GM18517 (cell line): ENCODE results near the gene HCAR1.
"Not testable (repeated sequence)": the region's sequence is repeated elsewhere in the genome, so short reads cannot be mapped to it uniquely, and the experiment has no call there.

ENCODE experiments used
- ATAC-seq: cut with Tn5 transposase; IDR thresholded peaks from one replicate; pipeline ENCODE4 v1.9.1; 2021; ENCODE audit warnings: mild to moderate bottlenecking, moderate library complexity; ENCODE audit not compliant: unreplicated experiment

The HCAR1 gene

DNA sequence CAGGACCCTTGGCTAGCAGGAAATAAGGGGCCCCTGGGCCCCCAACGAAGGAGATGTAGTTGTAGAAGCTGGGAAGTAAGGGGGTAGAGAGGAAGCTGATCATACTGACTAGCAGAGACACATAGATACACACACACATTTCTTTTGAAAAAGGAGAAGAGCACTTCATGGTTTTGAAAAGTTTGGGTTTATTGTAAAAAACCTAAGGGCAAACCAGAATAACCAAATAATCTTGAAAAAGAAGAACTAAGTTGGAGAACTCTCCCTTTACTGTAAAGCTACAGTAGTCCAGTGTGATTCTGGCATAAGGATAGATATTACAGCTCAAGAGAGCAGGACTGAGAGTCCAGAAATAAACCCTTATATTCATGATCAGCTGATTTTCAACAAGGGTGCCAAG lies 8.3 kb downstream of the HCAR1 start:
- no peak for ATAC-seq

DNA sequence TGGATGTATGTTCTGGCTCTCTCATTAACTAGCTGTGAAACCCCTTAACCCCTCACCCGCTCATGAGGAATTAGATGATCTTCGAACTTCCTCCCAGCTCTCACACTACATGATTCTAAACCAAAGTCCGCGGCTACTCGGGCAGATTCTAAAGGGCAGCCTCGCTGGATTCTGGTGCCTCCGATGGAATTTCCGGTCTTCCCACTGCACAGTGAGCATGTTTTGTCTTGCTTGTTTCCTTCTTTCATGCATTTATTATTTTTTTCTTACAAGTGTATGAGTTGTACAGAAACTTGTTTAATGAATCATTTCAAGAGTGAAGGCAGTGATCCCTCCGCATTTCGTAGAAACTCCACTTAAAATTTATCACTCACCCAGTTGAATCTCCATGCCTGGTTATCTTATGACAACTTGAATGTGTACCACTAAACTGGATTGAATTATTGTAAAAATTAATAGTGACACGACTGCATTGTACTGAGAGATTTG lies 9.5 kb downstream of the HCAR1 start:
- no peak for ATAC-seq

DNA sequence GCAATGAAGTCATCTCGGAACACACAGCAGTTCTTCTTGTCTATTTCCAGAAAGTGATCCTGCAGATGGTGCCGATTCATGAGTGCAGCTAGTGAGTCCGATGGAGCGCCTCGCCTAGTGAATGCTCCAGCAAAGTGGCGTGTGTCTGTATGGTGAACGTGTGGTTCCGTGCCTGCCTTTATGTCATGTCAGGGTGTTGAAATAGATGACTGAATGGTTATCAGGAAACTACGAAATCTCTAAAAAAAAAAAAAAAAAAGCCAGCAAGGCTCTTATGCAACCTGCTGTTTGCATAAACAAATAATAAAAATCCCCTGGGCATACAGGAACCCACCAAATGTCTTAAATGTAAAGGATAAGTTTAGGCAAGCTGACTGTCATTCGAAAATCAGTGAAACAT lies 14.0 kb downstream of the HCAR1 start, which contains the start of gene HCAR3:
TSS of gene HCAR3 (minus strand) at position 154 of the 400 bp plus-strand sequence. CDS start at position 80, 74 bp downstream.
- ATAC-seq = not testable (repeated sequence)

DNA sequence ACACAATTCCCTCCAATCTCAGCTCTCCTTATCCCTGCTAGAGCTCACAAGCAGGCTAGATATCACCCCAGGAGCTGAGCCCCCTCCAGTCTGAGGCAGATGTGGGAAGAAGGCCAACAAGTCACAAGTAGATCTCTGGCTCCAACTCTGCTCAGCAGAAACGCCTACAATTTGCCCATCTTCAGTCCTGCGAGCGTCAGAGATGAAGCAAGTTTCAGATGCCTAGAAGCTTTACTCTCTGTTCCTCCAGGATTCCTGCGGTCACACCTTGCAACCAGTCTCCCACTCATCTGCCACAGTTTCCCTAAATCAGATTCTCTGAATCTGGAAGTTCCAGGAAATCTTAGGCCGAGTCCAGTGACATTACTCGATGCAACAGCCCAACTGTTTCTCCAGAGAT lies 15.4 kb downstream of the HCAR1 start:
- not testable (repeated sequence) for ATAC-seq

DNA sequence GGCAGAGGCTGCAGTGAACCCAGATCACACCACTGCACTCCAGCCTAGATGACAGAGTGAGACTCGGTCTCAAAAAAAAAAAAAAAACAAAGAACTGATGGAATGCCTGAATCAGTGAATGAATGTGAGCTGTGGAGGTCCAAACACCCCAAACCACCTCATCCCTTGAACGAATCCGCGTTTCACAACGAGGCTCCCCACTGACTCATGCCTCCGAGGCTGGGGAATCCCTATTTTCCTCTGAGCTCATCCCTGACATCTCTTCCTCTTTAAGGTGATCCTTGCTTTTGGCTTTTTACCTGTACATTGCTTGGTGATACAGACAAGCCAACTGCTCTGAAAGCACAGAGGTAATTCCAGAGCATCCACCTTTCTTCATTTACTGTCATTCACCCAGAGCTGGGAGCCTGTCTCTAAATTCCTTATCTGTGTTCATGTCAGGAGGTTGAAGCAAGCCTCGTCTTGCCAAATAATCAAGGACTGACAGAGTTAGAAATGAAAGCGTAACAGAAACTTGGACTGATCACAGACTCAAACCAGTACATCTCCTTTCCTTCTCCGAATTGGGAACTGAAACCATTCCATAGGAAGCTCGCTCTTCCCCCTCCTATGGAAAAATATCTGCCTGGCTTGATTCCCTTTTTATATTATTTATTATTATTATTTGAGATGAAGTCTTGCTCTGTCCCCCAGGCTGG lies 17.0 kb downstream of the HCAR1 start:
- not testable (repeated sequence) for ATAC-seq

DNA sequence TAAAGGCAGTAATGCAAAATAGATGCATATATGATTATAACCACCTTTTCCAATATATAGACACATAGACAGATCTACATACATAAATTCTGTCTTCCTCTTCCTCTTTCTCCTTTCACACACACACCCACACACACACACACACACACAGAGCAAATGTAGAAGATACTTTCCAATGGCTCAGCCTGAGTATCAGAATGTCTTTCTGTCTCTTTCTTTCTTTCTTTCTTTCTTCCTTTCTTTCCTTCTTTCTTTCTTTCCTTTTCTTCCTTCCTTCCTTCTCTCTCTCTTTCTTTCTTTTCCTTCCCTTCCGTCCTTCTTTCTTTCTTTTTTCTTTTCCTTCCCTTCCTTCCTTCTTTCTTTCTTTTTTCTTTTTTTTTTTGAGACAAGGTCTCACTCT lies 19.4 kb downstream of the HCAR1 start:
- ATAC-seq = not testable (repeated sequence)

DNA sequence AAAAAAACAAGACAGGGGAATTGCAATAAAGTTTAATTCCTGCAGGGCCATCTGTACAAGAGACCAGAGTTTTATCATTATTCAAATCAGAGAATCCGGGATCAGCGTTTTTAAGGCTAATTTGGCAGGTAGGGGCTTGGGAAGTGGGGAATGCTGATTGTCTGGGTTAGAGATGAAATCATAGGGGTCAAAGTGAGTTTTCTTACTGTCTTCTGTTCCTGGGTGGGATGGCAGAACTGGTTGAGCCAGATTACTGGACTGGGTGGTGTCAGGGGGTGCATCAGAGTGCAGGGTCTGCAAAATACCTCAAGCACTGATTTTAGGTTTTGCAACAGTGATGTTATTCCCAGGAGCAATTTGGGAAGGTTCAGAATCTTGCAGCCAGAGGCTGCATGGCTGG lies 20.3 kb downstream of the HCAR1 start:
- not testable (repeated sequence) for ATAC-seq

DNA sequence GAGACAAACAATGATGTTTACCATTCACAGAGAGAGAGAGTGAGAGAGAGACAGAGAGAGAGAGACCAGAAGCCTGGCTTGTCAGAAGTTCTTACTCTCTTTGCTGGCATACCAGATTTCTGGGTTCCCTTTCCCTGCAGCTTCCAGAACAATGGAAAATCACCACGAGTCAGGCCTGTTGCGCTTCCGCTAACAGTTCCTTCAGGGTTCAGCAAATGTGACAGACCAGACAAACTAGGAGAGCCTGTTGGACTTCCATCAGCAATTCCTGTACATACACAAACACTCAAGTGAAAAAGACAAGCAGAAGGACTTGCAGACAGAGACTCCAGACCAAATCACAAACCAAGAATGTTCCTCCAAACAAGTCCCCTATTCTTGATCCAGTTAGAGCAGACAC lies 21.4 kb downstream of the HCAR1 start:
- ATAC-seq = not testable (repeated sequence)

DNA sequence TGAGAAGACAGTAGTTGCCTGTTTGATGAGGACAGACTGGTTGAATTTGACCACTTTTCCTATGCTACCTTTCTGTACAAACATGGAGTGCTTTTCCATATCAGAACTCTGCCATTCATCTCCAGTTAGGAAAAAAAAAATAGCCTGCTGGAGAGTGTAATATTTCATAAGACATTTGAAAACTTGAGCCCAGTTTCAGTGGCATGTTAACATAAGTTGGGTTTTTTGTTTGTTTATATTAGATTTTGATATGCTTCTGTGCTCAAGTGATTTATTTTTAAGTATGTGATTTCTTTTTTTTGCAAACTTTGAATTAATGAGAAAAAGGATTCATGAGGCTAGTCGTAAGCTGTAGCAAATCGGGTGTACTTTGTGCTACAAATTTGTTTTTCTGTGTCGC lies 26.8 kb downstream of the HCAR1 start:
- not testable (repeated sequence) for ATAC-seq

DNA sequence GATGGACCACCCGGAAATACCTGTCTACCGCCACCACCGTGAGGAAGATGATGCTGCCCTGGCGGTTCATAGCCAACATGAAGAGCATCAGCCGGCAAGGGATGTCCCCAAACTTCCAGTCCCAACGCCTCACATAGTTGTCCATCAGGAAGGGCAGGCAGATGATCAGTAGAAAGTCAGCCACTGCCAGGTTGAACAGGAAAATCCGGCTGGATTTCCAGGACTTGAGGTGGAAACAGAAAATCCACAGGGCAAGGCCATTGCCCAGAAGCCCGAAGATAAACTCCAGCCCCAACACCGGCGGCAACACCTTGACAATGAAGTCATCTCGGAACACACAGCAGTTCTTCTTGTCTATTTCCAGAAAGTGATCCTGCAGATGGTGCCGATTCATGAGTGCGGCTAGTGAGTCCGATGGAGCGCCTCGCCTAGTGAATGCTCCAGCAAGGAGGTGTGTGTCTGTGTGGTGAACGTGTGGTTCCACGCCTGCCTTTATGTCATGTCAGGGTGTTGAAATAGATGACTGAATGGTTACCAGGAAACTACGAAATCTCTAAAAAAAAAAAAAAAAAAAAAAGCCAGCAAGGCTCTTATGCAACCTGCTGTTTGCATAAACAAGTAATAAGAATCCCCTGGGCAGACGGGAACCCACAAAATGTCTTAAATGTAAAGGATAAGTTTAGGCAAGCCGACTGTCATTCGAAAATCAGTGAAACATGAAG lies 27.6 kb downstream of the HCAR1 start, which contains the start of gene HCAR2:
TSS of gene HCAR2 (minus strand) at position 468 of the 722 bp plus-strand sequence. CDS start at position 394, 74 bp downstream.
- not testable (repeated sequence) for ATAC-seq

DNA sequence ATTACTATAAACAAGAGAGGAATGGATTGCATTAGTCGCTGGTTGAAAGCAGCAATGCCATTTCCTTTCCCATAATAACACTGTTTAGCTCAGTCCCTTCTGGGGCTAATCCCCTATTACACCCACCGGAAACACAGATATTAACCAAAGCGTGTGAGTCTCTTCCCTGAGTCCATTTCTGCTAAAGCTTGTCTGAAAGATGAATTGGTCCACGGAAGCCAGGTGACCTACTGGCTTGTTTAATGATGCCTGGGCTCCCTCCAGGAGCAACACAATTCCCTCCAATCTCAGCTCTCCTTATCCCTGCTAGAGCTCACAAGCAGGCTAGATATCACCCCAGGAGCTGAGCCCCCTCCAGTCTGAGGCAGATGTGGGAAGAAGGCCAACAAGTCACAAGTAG lies 29.2 kb downstream of the HCAR1 start:
- ATAC-seq = not testable (repeated sequence)

DNA sequence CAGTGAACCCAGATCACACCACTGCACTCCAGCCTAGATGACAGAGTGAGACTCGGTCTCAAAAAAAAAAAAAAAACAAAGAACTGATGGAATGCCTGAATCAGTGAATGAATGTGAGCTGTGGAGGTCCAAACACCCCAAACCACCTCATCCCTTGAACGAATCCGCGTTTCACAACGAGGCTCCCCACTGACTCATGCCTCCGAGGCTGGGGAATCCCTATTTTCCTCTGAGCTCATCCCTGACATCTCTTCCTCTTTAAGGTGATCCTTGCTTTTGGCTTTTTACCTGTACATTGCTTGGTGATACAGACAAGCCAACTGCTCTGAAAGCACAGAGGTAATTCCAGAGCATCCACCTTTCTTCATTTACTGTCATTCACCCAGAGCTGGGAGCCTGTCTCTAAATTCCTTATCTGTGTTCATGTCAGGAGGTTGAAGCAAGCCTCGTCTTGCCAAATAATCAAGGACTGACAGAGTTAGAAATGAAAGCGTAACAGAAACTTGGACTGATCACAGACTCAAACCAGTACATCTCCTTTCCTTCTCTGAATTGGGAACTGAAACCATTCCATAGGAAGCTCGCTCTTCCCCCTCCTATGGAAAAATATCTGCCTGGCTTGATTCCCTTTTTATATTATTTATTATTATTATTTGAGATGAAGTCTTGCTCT lies 30.5 kb downstream of the HCAR1 start:
- ATAC-seq = not testable (repeated sequence)

DNA sequence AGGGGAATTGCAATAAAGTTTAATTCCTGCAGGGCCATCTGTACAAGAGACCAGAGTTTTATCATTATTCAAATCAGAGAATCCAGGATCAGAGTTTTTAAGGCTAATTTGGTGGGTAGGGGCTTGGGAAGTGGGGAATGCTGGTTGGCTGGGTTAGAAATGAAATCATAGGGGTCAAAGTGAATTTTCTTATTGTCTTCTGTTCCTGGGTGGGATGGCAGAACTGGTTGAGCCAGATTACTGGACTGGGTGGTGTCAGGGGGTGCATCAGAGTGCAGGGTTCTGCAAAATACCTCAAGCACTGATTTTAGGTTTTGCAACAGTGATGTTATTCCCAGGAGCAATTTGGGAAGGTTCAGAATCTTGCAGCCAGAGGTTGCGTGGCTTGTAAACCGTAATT lies 33.7 kb downstream of the HCAR1 start:
- ATAC-seq = not testable (repeated sequence)

DNA sequence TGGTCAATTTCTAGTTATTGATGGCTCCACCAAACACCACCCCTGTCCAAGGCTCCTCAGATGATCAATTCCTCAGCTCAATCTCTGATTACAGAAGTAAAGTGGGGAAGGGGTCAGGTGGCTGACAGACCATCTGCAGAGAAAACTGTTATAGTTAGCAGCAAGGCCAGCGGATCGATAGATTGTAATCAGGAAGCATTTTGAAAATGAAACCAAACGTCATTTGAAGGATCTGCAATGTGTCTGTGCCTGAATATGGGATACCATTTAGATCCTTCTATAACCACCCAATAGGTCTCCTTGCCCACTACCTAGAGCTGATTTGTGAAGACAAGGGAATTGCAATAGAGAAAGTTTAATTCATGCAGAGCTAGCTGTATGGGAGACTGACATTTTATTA lies 39.1 kb downstream of the HCAR1 start:
- ATAC-seq = no peak

DNA sequence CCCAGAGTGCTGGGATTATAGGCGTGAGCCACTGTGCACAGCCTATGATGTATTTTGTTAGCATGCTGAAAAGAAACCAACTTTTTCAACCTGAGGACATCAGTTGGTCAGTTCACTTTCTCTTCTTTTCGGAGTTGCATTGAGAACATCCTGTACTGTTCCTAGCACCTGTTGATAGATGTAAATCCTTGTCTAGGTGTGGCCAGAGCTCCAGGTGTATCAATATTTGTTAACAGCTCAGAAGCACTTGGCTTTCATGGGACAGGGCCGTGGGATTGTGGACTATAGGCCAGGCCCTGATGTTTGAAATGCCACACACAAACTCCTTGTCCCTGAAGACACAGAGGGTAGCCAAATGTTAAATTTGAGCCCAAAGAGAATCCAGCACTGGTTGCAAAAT lies 42.4 kb downstream of the HCAR1 start:
- ATAC-seq = no peak

DNA sequence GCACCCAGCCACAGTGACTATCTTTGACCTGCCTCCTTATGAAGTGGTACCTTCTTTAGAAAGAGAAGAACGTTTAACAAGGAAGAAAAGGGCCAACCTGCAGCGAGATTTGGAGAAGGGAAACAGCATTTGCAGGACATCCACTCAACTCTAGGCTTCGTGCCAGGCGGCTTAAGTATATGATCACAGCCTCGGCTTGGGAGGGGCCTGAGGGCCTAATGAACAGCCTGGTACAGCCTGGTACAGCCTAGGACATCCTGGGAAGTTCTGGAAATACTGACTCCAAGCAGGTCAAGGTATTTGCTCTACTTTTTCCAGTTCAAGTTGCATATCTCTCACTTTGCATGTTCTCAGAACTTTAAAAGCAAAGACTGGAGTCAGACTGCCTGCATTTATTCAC lies 43.6 kb downstream of the HCAR1 start:
- no peak for ATAC-seq

DNA sequence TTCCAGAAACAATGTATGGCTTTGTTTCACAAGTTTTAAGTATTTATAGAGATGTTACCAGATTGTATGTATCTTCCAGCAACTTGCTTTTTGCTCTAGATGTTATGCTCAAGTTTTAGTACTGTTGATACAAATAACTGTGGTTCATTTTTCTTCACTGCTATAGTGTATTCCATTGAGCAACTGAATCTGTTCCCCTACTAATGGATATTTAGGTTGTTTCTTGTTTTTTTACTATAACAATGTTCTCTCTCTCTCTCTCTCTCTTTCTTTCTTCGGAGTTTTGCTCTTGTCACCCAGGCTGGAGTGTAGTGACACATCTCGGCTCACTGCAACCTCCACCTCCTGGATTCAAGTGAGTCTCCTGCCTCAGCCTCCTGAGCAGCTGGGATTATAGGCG lies 44.1 kb downstream of the HCAR1 start:
- ATAC-seq = no peak

DNA sequence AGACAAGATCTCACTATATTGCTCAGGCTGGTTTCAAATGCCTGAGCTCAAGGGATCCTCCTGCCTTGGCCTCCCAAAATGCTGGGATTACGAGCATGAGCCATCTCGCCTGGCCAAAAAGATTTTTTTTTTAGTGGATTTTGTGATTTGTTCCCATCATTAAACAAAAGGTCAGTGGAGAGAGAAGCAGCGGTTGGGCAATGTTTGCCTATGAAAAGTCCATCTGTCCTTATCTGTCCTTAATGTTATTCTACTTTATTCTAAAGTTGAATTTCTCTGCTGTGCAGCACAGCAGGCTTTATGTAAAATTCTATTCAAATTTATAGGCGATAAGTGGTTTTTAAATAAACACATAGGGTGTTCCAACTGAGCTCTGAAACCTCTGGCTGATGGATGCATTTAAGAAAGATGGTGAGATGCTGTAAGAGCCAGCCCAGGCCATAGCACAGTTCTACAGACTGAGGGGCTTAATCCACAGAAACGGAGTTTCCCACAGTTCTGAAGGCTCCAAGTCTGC lies 46.3 kb downstream of the HCAR1 start:
- no peak for ATAC-seq

DNA sequence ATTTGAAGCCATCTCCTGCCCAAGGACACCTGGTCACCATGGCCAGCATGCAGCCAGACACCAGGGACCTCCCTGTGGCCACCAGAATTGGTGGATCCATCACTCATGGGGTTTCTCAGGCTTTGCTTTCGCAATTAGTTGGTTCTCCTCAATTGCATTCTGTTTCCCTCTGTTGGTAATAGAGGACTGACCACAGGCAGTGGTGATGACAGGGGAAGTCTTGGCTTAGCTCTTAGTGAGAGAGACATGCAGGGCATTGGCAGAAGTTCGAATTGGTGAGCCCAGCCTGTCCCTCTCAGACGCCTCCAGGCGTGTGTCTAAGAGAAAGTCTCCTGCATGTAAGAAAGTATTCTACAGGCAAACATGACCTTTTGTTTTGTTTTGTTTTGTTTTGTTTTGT lies 48.8 kb downstream of the HCAR1 start:
- no peak for ATAC-seq

DNA sequence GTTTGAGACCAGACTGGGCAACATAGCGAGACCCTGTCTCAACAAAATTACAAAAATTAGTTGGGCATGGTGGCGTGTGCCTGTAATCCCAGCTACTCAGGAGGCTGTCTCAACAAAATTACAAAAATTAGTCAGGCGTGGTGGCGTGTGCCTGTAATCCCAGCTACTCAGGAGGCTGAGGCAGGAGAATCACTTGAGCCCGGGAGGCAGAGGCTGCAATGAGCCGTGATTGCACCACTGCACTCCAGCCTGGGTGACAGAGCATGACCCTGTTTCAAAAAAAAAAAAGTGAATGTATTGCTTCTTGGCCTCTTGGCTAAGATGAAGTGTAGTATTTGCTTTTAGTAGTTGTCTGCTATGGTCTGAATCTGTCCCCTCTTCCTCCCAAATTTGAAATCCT lies 49.7 kb downstream of the HCAR1 start:
- not testable (repeated sequence) for ATAC-seq

DNA sequence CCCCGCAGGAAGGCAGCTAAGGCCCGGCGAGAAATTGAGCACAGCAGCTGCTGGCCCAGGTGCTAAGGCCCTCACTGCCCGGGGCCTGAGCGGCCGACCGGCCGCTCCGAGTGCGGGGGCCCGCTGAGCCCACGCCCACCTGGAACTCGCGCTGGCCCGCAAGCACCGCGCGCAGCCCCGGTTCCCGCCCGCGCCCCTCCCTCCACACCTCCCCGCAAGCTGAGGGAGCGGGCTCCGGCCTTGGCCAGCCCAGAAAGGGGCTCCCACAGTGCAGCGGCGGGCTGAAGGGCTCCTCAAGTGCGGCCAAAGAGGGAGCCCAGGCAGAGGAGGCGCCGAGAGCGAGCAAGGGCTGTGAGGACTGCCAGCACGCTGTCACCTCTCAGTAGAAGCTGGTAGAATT lies 53.9 kb downstream of the HCAR1 start:
- ATAC-seq = not testable (repeated sequence)
